HT-29 (cell line): ENCODE results near the gene LIX1. TPM values are rescaled to one million over a fixed set of nuclear protein-coding genes. Genes with fewer than 3 reads are reported as not detected.
"Not testable (repeated sequence)": the region's sequence is repeated elsewhere in the genome, so short reads cannot be mapped to it uniquely, and the experiment has no call there.

Source experiments
- DNase-seq: peaks from one replicate; pipeline ENCODE4 v3.0.0-alpha.2; 2015; ENCODE audit warnings: low spot score
- total RNA-seq: library from RNA; depleted of rRNA; stranded (reverse); fragments of >200 nt; shearing (Covaris generic); gene quantifications from 2 replicates; pipeline ENCODE4 v1.2.3, GENCODE V29; 2014

LIX1 gene
- total RNA-seq, 1 experiment from 2014 or later = not detected

DNA sequence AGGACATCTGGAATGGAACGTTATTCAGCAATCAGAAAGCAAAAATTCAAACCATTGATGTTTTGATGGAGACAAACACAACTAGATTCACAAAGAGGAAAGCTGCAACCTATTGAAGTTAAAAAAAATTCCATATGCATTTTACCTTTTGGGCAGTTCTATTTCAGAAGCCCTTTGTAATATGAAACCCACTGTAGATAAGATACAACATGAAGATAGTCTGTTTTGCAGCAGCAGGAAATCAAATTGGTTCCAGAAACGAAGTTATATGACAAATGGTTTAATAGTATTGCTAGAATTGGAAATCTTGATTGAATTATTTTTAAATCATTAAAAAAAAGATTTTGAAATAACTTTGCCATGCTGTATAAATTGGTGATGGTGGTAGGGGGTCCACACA, 872 bp downstream of the LIX1 start:
- DNase-seq = no peak

GRCh38 chr5:97141031-97141430, 1.4 kb downstream of the LIX1 start:
- no peak for DNase-seq

- DNase-seq = not testable (repeated sequence)
These were observed 2.2 kb downstream of the LIX1 start for GRCh38 chr5:97140250-97140649.

DNA sequence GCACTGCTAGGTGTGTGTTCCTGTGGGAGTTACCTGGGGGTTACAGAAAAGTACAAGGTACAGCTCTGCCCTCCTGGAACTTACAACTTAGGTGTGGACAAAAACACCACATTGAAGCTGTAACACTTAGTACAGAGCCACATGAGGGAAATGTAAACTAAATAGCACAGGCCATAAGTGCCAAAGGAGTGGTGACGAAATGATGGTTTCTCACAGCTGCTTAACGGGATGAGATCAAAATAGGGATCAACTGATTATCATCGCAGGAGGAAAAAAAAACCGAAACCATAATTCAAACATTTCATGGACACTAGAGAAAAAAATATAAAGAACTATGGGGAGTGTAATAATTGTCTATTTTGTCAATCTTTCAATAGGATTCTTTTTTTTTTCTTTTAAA, 5.9 kb downstream of the LIX1 start:
- no peak for DNase-seq

DNA sequence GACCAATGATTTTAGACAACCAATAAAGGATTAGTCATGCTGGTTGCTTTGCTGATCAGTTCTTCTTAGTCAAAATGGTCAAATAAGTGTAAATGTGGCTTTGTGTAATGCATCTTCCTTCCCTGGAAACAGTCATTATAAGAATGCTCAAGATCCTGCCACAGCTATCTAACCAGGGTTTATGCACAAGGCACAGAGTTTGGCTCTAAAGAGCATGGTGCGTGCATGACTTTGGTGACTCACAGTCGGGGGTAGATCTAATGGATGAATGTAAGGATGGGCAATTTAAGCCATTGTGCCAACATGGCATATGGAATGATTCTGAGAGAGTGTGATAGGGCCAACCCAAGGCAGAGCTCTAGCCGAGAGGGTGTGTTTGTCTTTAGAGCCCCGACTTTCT, 6.5 kb downstream of the LIX1 start:
- DNase-seq = no peak

DNA sequence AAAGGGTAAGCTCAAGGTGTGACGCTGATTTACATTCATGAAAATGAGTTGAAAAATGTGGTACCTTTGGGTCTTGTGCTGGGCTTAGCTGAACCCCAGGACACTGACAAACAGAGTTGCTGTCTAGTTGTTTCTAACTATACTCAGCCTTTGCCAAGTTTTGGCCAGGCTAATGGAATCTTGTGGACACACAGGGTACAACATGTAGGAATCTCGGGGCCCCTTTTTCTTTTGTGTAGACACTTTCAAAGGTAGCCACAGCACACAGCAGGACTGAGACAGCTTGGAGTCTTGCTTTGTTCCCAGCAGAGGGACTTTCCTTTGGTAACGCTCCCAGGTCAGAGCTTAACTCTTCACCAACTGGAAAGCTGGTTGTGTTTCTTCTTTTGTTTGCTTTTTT, 7.8 kb downstream of the LIX1 start:
- no peak for DNase-seq

- DNase-seq = no peak
These were observed 9.3 kb downstream of the LIX1 start for GRCh38 chr5:97133101-97133500.

- DNase-seq = no peak
These were observed 10.5 kb downstream of the LIX1 start for GRCh38 chr5:97131921-97132320.

DNA sequence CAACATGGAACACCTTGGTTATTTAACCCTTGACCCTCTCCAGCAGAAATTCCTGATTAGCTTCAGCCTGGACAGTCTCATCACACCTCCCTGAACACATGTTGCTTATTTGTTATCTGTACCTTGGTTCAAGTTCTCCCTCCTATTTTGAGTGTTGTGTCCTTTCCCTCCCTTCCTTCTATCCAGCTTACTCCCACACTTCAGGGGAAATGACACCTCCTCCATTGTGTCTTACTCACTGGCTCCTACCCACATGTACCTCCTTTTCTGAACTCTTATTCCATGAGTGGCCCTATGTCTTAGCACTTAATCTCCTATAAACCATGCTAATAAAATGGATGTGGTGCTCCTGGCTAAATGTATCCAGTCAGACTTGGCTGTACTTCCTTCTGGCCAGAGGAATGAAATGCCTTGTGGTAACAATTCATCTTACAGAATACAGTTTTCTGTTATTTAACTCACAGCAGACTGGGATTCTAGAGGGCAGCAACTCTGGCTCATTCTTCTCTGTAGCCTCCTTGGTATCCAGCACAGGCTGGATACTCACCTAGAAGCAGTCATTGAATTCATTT, 11.2 kb downstream of the LIX1 start:
- no peak for DNase-seq

- no peak for DNase-seq
These were observed 14.7 kb downstream of the LIX1 start for GRCh38 chr5:97127727-97128126.

GRCh38 chr5:97125125-97125683, 17.2 kb downstream of the LIX1 start:
- DNase-seq = no peak

GRCh38 chr5:97124335-97124734, 18.1 kb downstream of the LIX1 start:
- no peak for DNase-seq

DNA sequence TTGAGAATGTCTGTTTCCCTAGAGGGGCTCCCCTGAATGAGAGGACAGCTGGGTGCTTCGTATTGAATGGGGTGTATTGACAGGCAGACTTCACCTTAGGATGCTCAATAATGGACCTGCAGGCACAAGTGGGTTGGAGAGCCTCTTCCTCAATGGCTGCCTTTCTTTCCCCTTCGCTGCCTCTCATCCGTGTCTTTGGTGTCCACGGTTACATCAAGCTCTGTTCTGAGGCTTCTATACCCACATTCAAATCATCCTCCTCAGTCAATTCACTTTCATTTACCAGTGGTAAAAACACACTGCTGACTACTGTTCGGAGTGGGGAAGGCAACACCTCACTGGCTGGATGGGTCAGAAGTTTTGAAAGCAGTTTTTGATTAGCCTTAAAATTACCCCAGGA, 20.6 kb downstream of the LIX1 start:
- DNase-seq = no peak

GRCh38 chr5:97120195-97120594, 22.2 kb downstream of the LIX1 start:
- no peak for DNase-seq

DNA sequence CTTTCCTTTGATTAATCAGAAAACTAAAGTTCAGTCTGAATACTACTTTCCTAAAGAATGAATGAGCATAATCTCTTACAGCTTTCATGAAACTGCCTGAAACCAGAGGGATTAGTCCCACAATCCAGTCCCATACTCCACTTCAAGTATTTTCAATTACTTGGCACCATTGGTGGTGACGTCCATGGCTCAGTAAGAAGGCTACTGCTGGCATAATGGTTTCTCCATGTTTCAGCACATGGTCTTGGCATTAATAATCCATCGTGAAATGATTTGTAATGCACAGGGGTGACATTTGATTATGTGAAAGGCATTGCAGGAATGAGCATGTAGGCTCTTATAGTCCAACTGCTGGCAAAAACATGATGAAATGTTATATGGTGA, 23.4 kb downstream of the LIX1 start:
- no peak for DNase-seq

- no peak for DNase-seq
These were observed 24.0 kb downstream of the LIX1 start for GRCh38 chr5:97118261-97119006.

DNA sequence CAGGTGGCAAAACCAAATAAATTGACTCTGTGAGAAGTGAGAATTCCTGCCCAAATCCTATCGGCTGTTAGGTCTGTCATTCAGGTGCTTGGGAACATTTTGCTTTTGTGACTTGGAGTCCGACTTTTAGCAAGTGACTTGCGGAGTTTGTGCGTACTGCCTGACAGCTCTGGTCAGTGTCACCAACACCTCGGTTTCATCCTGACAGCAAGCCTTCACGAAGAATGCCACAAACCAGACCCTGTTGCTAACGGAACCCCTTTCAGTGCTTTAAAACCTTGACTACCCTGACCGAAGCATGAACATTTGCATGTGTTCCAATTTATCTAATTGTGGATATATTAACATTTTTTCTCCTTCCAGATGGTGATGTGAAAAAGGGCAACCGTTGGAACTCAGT, 26.5 kb downstream of the LIX1 start:
- DNase-seq = no peak

GRCh38 chr5:97112230-97112629, 30.2 kb downstream of the LIX1 start:
- DNase-seq = no peak

GRCh38 chr5:97111616-97112015, 30.8 kb downstream of the LIX1 start:
- no peak for DNase-seq

- DNase-seq = no peak
These were observed 31.4 kb downstream of the LIX1 start for GRCh38 chr5:97111004-97111403.

GRCh38 chr5:97107318-97107717, 35.1 kb downstream of the LIX1 start:
- no peak for DNase-seq

GRCh38 chr5:97106216-97106581, 36.2 kb downstream of the LIX1 start:
- DNase-seq = no peak

GRCh38 chr5:97105501-97106215, 36.8 kb downstream of the LIX1 start:
- no peak for DNase-seq
